Stimulated activated naive CD8-positive, alpha-beta T cell treated with anti-CD3 and anti-CD28 coated beads, Interleukin-15, amount 100 ng/mL, for 72 hours (primary cell): ENCODE results near the gene P4HA2.

Experiments used
- ATAC-seq: fragments of 150-1000 bp; cut with Tn5 transposase; 2 replicates; pipeline ENCODE4 v1.10.0; 2021; ENCODE audit warnings: mild to moderate bottlenecking, moderate library complexity
- DNase-seq, 2 donors: peaks; one replicate each; pipeline ENCODE4 v3.0.0; 2021 to 2022
- H3K27ac Mint-ChIP-seq, 2 donors: one replicate each; pipeline ENCODE4 v1.8.0; 2022; ENCODE audit warnings: mild to moderate bottlenecking in 2 of 2, mixed read lengths in 2 of 2, moderate library complexity in 2 of 2
- H3K27me3 Mint-ChIP-seq: one replicate; pipeline ENCODE4 v1.8.0; 2022; ENCODE audit warnings: mixed read lengths
- H3K4me1 Mint-ChIP-seq: one replicate; pipeline ENCODE4 v1.8.0; 2022; ENCODE audit warnings: mild to moderate bottlenecking, mixed read lengths
- H3K4me3 Mint-ChIP-seq, 2 donors: one replicate each; pipeline ENCODE4 v1.8.0; 2022; ENCODE audit warnings: mild to moderate bottlenecking in 2 of 2, mixed read lengths in 2 of 2, moderate library complexity in 1 of 2
- H3K9me3 Mint-ChIP-seq, 2 donors: one replicate each; pipeline ENCODE4 v1.8.0; 2022; ENCODE audit warnings: mixed read lengths in 2 of 2

P4HA2 gene

GRCh38 chr5:132267166-132267739 is 39.6 kb upstream of the P4HA2 start:
- H3K27ac Mint-ChIP-seq = peak overlapping the region in 1 of 2 donors; percentile 90
- peaks cover 58% of the 10 kb centered on the region for H3K4me1 Mint-ChIP-seq
- H3K27me3 Mint-ChIP-seq = no peaks in the 10 kb centered on the region
- H3K4me3 Mint-ChIP-seq = peak overlapping the region in 1 of 2 donors; percentile 25
- H3K9me3 Mint-ChIP-seq = no peaks in the 10 kb centered on the region
- ATAC-seq (no peak), DNase-seq (peak in 1 of 2 donors; percentile 4)

- no peaks in the 10 kb centered on the region for H3K27me3 Mint-ChIP-seq
- no peaks in the 10 kb centered on the region for H3K9me3 Mint-ChIP-seq
- H3K27ac Mint-ChIP-seq = no peak overlapping the region
- peak in 1 of 2 donors; percentile 4 for DNase-seq
- H3K4me1 Mint-ChIP-seq = peaks cover 60% of the 10 kb centered on the region
- no peak overlapping the region for H3K4me3 Mint-ChIP-seq
- no peak for ATAC-seq
Observed at GRCh38 chr5:132266836-132267160, 39.1 kb upstream of the P4HA2 start.

- Mint-ChIP-seq H3K4me1 (peaks cover 61% of the 10 kb centered on the region), H3K27me3 (no peaks in the 10 kb centered on the region), H3K4me3 (no peak overlapping the region), H3K27ac (no peak overlapping the region), H3K9me3 (no peaks in the 10 kb centered on the region)
- ATAC-seq (no peak), DNase-seq (peak in 1 of 2 donors; percentile 4)
Observed at GRCh38 chr5:132266031-132266835, 38.6 kb upstream of the P4HA2 start.

GRCh38 chr5:132265336-132266030 is 37.8 kb upstream of the P4HA2 start:
- no peak for ATAC-seq
- Mint-ChIP-seq H3K4me1 (peaks cover 62% of the 10 kb centered on the region), H3K27ac (no peak overlapping the region), H3K9me3 (no peaks in the 10 kb centered on the region), H3K27me3 (no peaks in the 10 kb centered on the region), H3K4me3 (no peak overlapping the region)
- peak in 1 of 2 donors; percentile 5 for DNase-seq

- H3K27me3 Mint-ChIP-seq = no peaks in the 10 kb centered on the region
- no peak for ATAC-seq
- no peak overlapping the region for H3K4me3 Mint-ChIP-seq
- no peak overlapping the region for H3K27ac Mint-ChIP-seq
- H3K9me3 Mint-ChIP-seq = no peaks in the 10 kb centered on the region
- H3K4me1 Mint-ChIP-seq = peaks cover 69% of the 10 kb centered on the region
- DNase-seq = peak in 1 of 2 donors; percentile 4
Observed at GRCh38 chr5:132264546-132265335, 37.1 kb upstream of the P4HA2 start.

- Mint-ChIP-seq H3K4me1 (peaks cover 79% of the 10 kb centered on the region), H3K9me3 (no peaks in the 10 kb centered on the region), H3K27me3 (peaks cover 4% of the 10 kb centered on the region), H3K27ac (no peak overlapping the region), H3K4me3 (no peak overlapping the region)
- ATAC-seq (peak; percentile 61), DNase-seq (peak in 1 of 2 donors; percentile 46)
Observed at GRCh38 chr5:132263548-132264261, 36.1 kb upstream of the P4HA2 start.

GRCh38 chr5:132262882-132263547 is 35.4 kb upstream of the P4HA2 start:
- H3K4me1 Mint-ChIP-seq = peaks cover 79% of the 10 kb centered on the region
- H3K4me3 Mint-ChIP-seq = no peak overlapping the region
- DNase-seq (peak in 1 of 2 donors; percentile 2), ATAC-seq (no peak)
- no peak overlapping the region for H3K27ac Mint-ChIP-seq
- peaks cover 11% of the 10 kb centered on the region for H3K27me3 Mint-ChIP-seq
- H3K9me3 Mint-ChIP-seq = no peaks in the 10 kb centered on the region

GRCh38 chr5:132261881-132262845 is 34.5 kb upstream of the P4HA2 start:
- ATAC-seq (no peak), DNase-seq (peak in 1 of 2 donors; percentile 8)
- H3K27me3 Mint-ChIP-seq = peaks cover 19% of the 10 kb centered on the region
- H3K27ac Mint-ChIP-seq = no peak overlapping the region
- H3K9me3 Mint-ChIP-seq = no peaks in the 10 kb centered on the region
- H3K4me3 Mint-ChIP-seq = no peak overlapping the region
- H3K4me1 Mint-ChIP-seq = peaks cover 74% of the 10 kb centered on the region

GRCh38 chr5:132260714-132261551 is 33.3 kb upstream of the P4HA2 start:
- ATAC-seq = peak; percentile 69
- peak; percentile 61 to 63 for DNase-seq
- Mint-ChIP-seq H3K27me3 (peaks cover 32% of the 10 kb centered on the region), H3K9me3 (no peaks in the 10 kb centered on the region), H3K27ac (peak overlapping the region; percentile 49 to 64), H3K4me3 (peak overlapping the region; percentile 50 to 68), H3K4me1 (peaks cover 76% of the 10 kb centered on the region)

- ATAC-seq (no peak), DNase-seq (peak in 1 of 2 donors; percentile 10)
- Mint-ChIP-seq H3K27me3 (peaks cover 40% of the 10 kb centered on the region), H3K4me1 (peaks cover 75% of the 10 kb centered on the region), H3K9me3 (no peaks in the 10 kb centered on the region), H3K4me3 (peak overlapping the region; percentile 50 to 68), H3K27ac (peak overlapping the region; percentile 28 to 64)
Observed at GRCh38 chr5:132260051-132260450, 32.4 kb upstream of the P4HA2 start.

- ATAC-seq (no peak), DNase-seq (peak in 1 of 2 donors; percentile 6)
- Mint-ChIP-seq H3K4me1 (peaks cover 67% of the 10 kb centered on the region), H3K27ac (no peak overlapping the region), H3K9me3 (no peaks in the 10 kb centered on the region), H3K27me3 (peaks cover 44% of the 10 kb centered on the region), H3K4me3 (no peak overlapping the region)
Observed at GRCh38 chr5:132259069-132259851, 31.6 kb upstream of the P4HA2 start.
